HepG2 (cell line): ENCODE measurements around the gene RIPOR1. TPM values are rescaled to one million over a fixed set of nuclear protein-coding genes. Genes with fewer than 3 reads are reported as not detected.

Source experiments
- EHMT2 ChIP-seq: fragments of 200-600 bp; sonication (generic); IDR thresholded peaks from 2 replicates; pipeline ENCODE4 v1.7.0; 2017; ENCODE audit warnings: antibody characterized with exemption, low read depth, low read length, borderline replicate concordance
- MXD4 ChIP-seq: IDR thresholded peaks from 2 replicates; pipeline ENCODE4 v1.6.1; 2016; ENCODE audit warnings: mild to moderate bottlenecking, missing biosample characterization, missing genetic modification reagents
- NCOR1 ChIP-seq: fragments of 200-600 bp; sonication (generic); IDR thresholded peaks from 2 replicates; pipeline ENCODE4 v1.7.0; 2017; ENCODE audit warnings: antibody characterized with exemption, low read length, borderline replicate concordance
- NKX3-1 ChIP-seq: sonication (generic); formaldehyde crosslinking; IDR thresholded peaks from 2 replicates; pipeline ENCODE4 v1.5.0; 2020; ENCODE audit warnings: missing genetic modification reagents
- PLRG1 ChIP-seq: fragments of 450-650 bp; conservative IDR thresholded peaks from 2 replicates; pipeline ENCODE4 v1.6.1; 2016
- RAD21 ChIP-seq: fragments of 450-650 bp; formaldehyde crosslinking; IDR thresholded peaks from 2 replicates; pipeline ENCODE4 v1.5.0; 2020; ENCODE audit warnings: mild to moderate bottlenecking
- SP5 ChIP-seq: IDR thresholded peaks from 2 replicates; pipeline ENCODE4 v1.6.1; 2016; ENCODE audit warnings: low read depth, borderline replicate concordance
- YEATS4 ChIP-seq: sonication (generic); formaldehyde crosslinking; IDR thresholded peaks from 2 replicates; pipeline ENCODE4 v1.4.0; 2020; ENCODE audit warnings: missing genetic modification reagents, borderline replicate concordance
- ZKSCAN5 ChIP-seq: sonication (generic); formaldehyde crosslinking; IDR thresholded peaks from 2 replicates; pipeline ENCODE4 v1.5.1; 2020; ENCODE audit warnings: mild to moderate bottlenecking, missing genetic modification reagents
- ZNF44 ChIP-seq: sonication (generic); formaldehyde crosslinking; IDR thresholded peaks from 2 replicates; pipeline ENCODE4 v1.5.1; 2020; ENCODE audit warnings: mild to moderate bottlenecking, missing genetic modification reagents
- ZNF451 ChIP-seq: sonication (generic); formaldehyde crosslinking; IDR thresholded peaks from 2 replicates; pipeline ENCODE4 v1.5.0; 2020; ENCODE audit warnings: mild to moderate bottlenecking, missing genetic modification reagents
- ZNF543 ChIP-seq: sonication (generic); formaldehyde crosslinking; IDR thresholded peaks from 2 replicates; pipeline ENCODE4 v1.4.0; 2020; ENCODE audit warnings: mild to moderate bottlenecking, missing genetic modification reagents
- ZNF563 ChIP-seq: sonication (generic); formaldehyde crosslinking; IDR thresholded peaks from 2 replicates; pipeline ENCODE4 v1.8.0; 2022; ENCODE audit warnings: mild to moderate bottlenecking, moderate library complexity, missing genetic modification reagents
- ZNF598 ChIP-seq: sonication (generic); formaldehyde crosslinking; IDR thresholded peaks from 2 replicates; pipeline ENCODE4 v1.5.1; 2020; ENCODE audit warnings: mild to moderate bottlenecking, missing genetic modification reagents, borderline replicate concordance
- ZNF766 ChIP-seq: sonication (generic); formaldehyde crosslinking; IDR thresholded peaks from 2 replicates; pipeline ENCODE4 v1.5.0; 2020; ENCODE audit warnings: missing genetic modification reagents, borderline replicate concordance
- ZSCAN21 ChIP-seq: sonication (generic); formaldehyde crosslinking; IDR thresholded peaks from 2 replicates; pipeline ENCODE4 v1.8.0; 2022; ENCODE audit warnings: mild to moderate bottlenecking, missing genetic modification reagents, moderate library complexity, borderline replicate concordance
- ZSCAN30 ChIP-seq: sonication (generic); formaldehyde crosslinking; IDR thresholded peaks from 2 replicates; pipeline ENCODE4 v1.5.0; 2020; ENCODE audit warnings: mild to moderate bottlenecking, missing genetic modification reagents
- polyA plus RNA-seq, 8 experiments: library from polyadenylated mRNA; depleted of rRNA in 3 of 8; stranded (reverse) in 7 of 8; unstranded in 1 of 8; fragments of >200 nt; fragmentation: Illumina TruSeq in 4 of 8; extraction: Trizol in 4 of 8; gene quantifications; 2 replicates each; pipeline versions ENCODE4 v1.2.1 to v1.2.3, GENCODE V29; 2011 to 2016; ENCODE audit warnings: low read depth in 4 of 8, missing spikeins in 1 of 8, mixed read lengths in 1 of 8; ENCODE audit not compliant: insufficient read depth in 1 of 8
- total RNA-seq, 5 experiments: library from RNA; depleted of rRNA; stranded (reverse); fragments of >200 nt; fragmentation: Illumina TruSeq; extraction: Trizol; gene quantifications; 2 replicates each; pipeline ENCODE4 v1.2.3, GENCODE V29; 2016; ENCODE audit warnings: low read depth in 1 of 5
- TF ChIP-seq, protein P1 (sequence below), 2 experiments: IDR thresholded peaks; 2 replicates each; pipeline ENCODE4 v1.6.1; 2011 to 2012; ENCODE audit warnings: low read length in 2 of 2, borderline replicate concordance in 1 of 2, low read depth in 1 of 2, mild to moderate bottlenecking in 1 of 2, moderate library complexity in 1 of 2
- TF ChIP-seq, protein P2 (sequence below): sonication (generic); formaldehyde crosslinking; IDR thresholded peaks from 2 replicates; pipeline ENCODE4 v1.8.0; 2022; ENCODE audit warnings: mild to moderate bottlenecking, missing genetic modification reagents, moderate library complexity
- TF ChIP-seq, protein P3 (sequence below): IDR thresholded peaks from 2 replicates; pipeline ENCODE4 v1.6.1; 2016; ENCODE audit warnings: missing compliant biosample characterization, missing genetic modification reagents, borderline replicate concordance
- TF ChIP-seq, protein P4 (sequence below): sonication (generic); formaldehyde crosslinking; IDR thresholded peaks from 2 replicates; pipeline ENCODE4 v1.5.1; 2020; ENCODE audit warnings: mild to moderate bottlenecking, missing genetic modification reagents, moderate library complexity

The RIPOR1 gene
- total and polyA plus RNA-seq, 2 of the 13 experiments (the other 11 are each of a cell fraction or from before 2014, with no cell fraction given), result 4.6 to 8.1 TPM

DNA sequence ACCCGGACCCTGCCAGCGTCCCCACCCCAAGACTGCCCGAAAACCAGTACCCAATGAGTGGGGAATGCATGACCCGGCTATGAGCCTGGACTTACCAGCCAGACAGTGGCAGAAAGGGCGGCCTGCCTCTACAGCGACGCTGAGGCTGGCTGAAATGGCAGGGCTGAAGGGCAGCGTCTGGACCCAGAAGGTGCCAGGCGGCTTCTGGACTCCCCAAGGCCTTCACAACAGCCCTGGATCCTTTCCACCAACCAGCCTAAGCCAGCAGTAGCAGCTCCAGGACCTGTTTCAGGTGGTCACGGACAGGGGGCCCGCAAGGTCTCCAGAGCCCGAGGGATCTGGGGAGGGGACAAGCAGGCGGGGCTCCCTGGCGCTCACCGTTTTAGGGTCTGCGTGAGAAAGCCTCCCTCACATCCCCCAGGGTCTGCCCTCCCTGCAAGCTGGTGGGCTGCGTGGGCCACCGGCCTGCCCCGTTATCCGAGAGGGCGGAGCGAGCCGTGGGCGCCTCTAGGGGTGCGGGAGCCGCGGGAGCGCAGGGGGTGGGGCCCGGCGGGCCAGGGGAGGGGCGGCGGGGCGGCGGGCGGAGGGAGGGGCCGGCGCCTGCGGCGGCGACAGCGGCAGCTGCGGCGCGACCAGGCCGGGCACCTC lies at the start of gene RIPOR1 (continued):
- TF ChIP-seq, protein P1, sequence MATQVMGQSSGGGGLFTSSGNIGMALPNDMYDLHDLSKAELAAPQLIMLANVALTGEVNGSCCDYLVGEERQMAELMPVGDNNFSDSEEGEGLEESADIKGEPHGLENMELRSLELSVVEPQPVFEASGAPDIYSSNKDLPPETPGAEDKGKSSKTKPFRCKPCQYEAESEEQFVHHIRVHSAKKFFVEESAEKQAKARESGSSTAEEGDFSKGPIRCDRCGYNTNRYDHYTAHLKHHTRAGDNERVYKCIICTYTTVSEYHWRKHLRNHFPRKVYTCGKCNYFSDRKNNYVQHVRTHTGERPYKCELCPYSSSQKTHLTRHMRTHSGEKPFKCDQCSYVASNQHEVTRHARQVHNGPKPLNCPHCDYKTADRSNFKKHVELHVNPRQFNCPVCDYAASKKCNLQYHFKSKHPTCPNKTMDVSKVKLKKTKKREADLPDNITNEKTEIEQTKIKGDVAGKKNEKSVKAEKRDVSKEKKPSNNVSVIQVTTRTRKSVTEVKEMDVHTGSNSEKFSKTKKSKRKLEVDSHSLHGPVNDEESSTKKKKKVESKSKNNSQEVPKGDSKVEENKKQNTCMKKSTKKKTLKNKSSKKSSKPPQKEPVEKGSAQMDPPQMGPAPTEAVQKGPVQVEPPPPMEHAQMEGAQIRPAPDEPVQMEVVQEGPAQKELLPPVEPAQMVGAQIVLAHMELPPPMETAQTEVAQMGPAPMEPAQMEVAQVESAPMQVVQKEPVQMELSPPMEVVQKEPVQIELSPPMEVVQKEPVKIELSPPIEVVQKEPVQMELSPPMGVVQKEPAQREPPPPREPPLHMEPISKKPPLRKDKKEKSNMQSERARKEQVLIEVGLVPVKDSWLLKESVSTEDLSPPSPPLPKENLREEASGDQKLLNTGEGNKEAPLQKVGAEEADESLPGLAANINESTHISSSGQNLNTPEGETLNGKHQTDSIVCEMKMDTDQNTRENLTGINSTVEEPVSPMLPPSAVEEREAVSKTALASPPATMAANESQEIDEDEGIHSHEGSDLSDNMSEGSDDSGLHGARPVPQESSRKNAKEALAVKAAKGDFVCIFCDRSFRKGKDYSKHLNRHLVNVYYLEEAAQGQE (IDR thresholded peaks at IDR 0.05; ENCODE audit: borderline replicate concordance in 1 of 2, low read depth in 1 of 2, low read length in 2 of 2), result no peak
- TF ChIP-seq ZNF44 (CRISPR knock-in tag) (no peak), ZKSCAN5 (CRISPR knock-in tag) (no peak), YEATS4 (CRISPR knock-in tag) (0 out of 2 replicates have a peak, but pooled peaks have one; percentile 59), MXD4 (CRISPR knock-in tag) (no peak), NKX3-1 (CRISPR knock-in tag) (no peak), ZNF766 (CRISPR knock-in tag) (no peak; the same call in 1 of the 2 replicates), PLRG1 (no peak), RAD21 (no peak), EHMT2 (no peak), NCOR1 (no peak), ZSCAN21 (CRISPR knock-in tag) (no peak), ZNF563 (CRISPR knock-in tag) (no peak), SP5 (peak; percentile 74), ZSCAN30 (CRISPR knock-in tag) (no peak), ZNF543 (CRISPR knock-in tag) (0 out of 2 replicates have a peak, but pooled peaks have one; percentile 64), ZNF451 (CRISPR knock-in tag) (peak; percentile 33; the same call in 1 of the 2 replicates), ZNF598 (CRISPR knock-in tag) (no peak; the same call in 1 of the 2 replicates)
- TF ChIP-seq, protein P2, sequence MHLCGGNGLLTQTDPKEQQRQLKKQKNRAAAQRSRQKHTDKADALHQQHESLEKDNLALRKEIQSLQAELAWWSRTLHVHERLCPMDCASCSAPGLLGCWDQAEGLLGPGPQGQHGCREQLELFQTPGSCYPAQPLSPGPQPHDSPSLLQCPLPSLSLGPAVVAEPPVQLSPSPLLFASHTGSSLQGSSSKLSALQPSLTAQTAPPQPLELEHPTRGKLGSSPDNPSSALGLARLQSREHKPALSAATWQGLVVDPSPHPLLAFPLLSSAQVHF (CRISPR knock-in tag), result no peak
- TF ChIP-seq, protein P3, sequence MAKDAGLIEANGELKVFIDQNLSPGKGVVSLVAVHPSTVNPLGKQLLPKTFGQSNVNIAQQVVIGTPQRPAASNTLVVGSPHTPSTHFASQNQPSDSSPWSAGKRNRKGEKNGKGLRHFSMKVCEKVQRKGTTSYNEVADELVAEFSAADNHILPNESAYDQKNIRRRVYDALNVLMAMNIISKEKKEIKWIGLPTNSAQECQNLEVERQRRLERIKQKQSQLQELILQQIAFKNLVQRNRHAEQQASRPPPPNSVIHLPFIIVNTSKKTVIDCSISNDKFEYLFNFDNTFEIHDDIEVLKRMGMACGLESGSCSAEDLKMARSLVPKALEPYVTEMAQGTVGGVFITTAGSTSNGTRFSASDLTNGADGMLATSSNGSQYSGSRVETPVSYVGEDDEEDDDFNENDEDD (CRISPR knock-in tag), result no peak
- TF ChIP-seq, protein P4, sequence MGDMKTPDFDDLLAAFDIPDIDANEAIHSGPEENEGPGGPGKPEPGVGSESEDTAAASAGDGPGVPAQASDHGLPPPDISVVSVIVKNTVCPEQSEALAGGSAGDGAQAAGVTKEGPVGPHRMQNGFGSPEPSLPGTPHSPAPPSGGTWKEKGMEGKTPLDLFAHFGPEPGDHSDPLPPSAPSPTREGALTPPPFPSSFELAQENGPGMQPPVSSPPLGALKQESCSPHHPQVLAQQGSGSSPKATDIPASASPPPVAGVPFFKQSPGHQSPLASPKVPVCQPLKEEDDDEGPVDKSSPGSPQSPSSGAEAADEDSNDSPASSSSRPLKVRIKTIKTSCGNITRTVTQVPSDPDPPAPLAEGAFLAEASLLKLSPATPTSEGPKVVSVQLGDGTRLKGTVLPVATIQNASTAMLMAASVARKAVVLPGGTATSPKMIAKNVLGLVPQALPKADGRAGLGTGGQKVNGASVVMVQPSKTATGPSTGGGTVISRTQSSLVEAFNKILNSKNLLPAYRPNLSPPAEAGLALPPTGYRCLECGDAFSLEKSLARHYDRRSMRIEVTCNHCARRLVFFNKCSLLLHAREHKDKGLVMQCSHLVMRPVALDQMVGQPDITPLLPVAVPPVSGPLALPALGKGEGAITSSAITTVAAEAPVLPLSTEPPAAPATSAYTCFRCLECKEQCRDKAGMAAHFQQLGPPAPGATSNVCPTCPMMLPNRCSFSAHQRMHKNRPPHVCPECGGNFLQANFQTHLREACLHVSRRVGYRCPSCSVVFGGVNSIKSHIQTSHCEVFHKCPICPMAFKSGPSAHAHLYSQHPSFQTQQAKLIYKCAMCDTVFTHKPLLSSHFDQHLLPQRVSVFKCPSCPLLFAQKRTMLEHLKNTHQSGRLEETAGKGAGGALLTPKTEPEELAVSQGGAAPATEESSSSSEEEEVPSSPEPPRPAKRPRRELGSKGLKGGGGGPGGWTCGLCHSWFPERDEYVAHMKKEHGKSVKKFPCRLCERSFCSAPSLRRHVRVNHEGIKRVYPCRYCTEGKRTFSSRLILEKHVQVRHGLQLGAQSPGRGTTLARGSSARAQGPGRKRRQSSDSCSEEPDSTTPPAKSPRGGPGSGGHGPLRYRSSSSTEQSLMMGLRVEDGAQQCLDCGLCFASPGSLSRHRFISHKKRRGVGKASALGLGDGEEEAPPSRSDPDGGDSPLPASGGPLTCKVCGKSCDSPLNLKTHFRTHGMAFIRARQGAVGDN, result peak; percentile 32
